Stimulated activated CD4-positive, alpha-beta T cell treated with anti-CD3 and anti-CD28 coated beads, Interleukin-4, amount 100 ng/mL, for 4 hours (primary cell): Measurements from ENCODE around the gene ANKRD11.
A peak's percentile ranks its signal among the peaks of the same experiment; 100 is the strongest.

Experiments
- DNase-seq, 2 experiments: peaks; one replicate each; pipeline ENCODE4 v3.0.0-alpha.2; 2020

Gene ANKRD11

DNA sequence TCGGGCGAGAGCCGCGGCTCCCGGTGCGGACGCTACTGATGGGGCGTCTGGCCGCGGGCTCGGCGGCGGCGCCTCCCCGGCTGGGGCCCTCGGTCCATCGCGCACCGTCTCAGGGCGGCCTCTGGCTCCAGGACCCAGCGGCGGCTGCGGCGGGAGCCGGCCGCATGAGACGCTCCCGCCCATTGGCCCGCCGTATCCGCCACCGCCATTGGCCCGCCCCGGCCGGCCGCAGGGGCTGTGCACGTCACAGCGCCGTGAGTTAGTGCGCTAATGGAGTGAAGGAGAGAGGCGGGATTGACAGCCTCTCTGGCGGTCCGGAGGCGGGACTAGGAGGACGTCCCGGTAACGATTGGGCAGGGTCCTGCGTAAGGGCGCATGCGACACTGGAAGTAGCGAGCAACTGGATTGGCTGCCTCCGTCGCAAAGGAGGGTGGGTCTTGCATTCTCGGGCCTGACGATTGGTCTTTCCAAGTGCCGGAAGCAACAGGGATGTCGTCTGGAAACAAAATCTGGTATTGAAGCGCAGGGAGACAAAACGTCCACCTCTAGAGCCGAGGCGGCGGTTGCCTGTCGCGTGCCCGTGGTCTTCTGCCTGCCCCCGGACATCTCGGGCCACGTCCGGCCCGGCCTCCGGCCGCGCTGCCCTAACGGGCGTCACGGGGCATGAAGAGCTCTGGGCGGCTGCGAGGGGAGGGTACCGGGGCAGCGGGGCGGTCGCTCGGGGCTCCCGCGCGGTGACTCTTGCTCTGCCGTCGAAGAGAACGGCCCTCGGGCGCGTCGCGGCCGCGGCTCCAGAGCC lies at the start of gene ANKRD11:
Gene ANKRD11, minus strand, starts transcription at position 123 of the 799 bp plus-strand sequence. CDS start 173,542 bp downstream, outside the sequence.
- DNase-seq = peak; percentile 92 to 100

GRCh38 chr16:89538286-89538685 lies 47.9 kb upstream of the ANKRD11 start:
- DNase-seq = no peak

DNA sequence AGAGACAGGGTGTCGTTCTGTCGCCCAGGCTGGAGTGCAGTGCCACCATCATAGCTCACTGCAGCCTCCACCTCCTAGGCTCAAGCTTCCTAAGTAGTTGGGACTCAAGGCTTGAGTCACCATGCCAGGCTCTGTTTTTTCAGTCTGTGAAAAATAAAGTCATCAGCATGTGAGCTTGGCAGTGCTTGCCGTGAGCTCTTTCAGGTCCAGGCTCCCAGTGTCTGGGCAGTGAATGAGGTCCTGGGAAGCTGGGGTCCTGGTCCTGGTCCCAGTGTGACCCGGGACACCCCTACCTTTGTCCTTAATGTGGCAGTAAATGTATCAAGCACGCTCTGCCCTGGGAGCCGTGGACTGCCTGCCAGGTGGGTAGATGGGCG lies 47.2 kb upstream of the ANKRD11 start:
- DNase-seq = no peak

- no peak for DNase-seq
These were observed 46.7 kb upstream of the ANKRD11 start for GRCh38 chr16:89536886-89537548.

DNA sequence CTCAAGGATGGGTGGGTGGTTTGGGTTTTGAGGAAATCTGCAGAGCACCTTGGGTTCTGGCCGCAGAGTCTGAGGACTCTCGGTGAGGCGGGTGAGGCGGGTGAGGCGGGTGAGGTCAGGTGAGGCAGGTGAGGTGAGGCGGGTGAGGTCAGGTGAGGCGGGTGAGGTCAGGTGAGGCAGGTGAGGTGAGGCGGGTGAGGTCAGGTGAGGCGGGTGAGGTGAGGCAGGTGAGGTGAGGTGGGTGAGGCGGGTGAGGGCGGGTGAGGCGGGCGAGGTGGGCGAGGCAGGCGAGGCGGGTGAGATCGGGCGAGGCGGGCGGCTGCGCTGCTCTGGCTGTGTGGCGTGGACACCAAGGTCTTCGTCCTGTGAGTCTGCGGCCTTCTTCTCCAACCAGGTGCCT lies 46.0 kb upstream of the ANKRD11 start:
- DNase-seq = no peak

- peak in 1 of 2 experiments; percentile 11 for DNase-seq
These were observed 43.9 kb upstream of the ANKRD11 start for GRCh38 chr16:89534252-89534756.

DNA sequence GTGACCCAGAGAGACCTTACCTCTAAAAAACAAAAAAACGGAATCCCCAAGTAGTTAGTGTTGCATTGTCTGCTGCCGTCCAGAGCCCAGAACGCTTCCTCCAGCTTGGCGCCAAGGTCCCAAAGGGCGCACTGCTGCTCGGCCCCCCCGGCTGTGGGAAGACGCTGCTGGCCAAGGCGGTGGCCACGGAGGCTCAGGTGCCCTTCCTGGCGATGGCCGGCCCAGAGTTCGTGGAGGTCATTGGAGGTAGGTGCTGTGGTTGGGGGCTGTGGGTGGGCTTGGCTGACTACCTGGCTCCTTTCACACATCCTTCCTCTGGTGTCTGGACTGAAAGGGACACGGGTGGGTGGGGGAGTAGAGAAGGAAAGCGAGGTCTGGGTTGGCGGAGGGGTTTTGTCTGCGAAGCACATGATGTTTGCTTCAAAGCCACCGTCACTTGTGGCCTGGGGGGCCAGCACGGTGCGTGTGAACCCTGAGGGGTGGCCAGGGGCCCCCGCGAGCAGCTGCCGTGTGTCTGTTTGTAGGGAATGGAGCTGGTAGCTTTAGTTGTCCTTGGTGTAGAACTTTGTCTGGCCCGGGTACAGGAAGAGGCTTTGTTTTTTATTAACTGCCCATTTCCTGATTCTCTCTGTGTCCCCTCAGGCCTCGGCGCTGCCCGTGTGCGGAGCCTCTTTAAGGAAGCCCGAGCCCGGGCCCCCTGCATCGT lies 41.6 kb upstream of the ANKRD11 start:
- no peak for DNase-seq

GRCh38 chr16:89530401-89531381 lies 40.3 kb upstream of the ANKRD11 start:
- no peak for DNase-seq

GRCh38 chr16:89529097-89529496 lies 38.7 kb upstream of the ANKRD11 start:
- no peak for DNase-seq

GRCh38 chr16:89525146-89525913 lies 35.0 kb upstream of the ANKRD11 start:
- DNase-seq = no peak

DNA sequence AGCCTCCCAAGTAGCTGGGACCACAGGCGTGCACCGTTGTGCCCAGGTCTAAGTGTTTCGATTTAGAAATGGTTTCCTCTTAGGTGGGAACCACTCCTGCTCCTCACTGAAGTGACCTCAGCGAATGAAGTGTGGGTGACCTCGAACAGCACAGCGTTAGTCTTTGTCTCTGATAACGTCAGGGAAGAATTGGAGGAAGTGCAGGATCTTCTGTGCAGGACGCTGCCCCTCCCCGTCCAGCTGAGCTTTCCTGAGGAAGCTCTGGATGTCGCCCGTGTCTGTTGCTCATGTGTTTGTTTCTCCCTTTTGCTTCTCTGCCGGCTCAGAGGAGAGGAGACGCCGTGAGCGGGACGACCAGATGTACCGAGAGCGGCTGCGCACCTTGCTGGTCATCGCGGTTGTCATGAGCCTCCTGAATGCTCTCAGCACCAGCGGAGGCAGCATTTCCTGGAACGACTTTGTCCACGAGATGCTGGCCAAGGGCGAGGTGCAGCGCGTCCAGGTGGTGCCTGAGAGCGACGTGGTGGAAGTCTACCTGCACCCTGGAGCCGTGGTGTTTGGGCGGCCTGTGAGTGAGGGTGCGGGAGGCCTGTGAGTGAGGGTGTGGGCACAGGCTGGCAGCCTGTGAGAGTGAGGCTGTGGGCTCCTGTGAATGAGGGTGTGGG lies 33.5 kb upstream of the ANKRD11 start:
- DNase-seq = no peak

DNA sequence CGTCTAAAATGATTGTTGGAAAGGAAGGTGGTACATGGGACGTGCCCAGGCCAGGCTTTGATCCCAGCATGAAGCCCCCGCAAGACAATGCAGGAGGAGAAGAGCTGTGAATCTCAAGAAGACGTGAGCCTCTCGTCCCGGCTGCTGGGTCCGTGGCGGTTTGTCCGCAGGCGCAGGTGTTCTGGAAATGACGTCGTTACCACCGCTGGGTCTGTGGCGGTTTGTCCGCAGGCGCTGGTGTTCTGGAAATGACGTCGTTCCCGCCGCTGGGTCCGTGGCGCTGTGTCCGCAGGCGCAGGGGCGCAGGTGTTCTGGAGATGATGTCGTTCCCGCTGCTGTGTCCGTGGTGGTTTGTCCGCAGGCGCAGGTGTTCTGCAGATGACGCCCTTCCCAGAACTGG lies 31.9 kb upstream of the ANKRD11 start:
- DNase-seq = no peak

DNA sequence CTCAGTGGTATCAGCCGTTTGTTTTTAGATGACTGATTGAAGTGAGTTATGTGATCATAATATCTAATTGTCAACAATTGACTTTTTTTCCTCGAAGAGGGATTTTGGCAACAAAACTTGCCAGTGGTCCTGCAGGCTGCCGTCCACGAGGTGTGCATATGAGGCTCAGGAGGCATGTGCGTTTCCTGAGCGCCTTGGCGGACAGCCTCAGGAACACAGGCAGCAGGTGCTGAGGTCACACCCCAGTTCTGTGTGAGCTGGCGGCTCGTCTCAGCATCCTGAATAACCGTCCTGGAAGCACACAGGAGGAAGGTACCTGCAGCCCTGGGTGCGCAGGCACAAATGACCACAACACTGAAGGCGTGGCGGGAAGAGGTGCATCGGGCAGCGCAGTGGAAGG lies 29.5 kb upstream of the ANKRD11 start:
- no peak for DNase-seq

GRCh38 chr16:89517128-89517527 lies 26.8 kb upstream of the ANKRD11 start:
- no peak for DNase-seq

- DNase-seq = no peak
These were observed 22.1 kb upstream of the ANKRD11 start for GRCh38 chr16:89512453-89512852.

DNA sequence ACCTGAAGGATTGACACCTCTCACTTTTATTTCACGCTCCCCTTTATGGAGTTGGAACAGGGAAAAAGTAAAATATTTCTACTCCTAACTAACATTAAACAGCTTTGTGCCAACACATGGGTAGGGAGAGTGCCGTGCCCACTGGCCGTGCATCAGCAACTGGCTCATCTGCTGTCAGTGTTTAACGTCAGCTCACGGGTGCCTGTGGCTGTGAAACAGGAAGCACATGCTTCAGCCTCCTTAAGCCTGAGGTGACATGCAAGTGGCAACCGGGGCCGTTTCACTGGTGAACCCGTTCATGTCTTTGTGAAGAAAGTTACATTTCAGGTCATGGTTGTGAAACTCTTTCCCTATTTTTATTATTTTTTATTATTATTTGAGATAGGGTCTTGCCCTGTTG lies 21.0 kb upstream of the ANKRD11 start:
- DNase-seq = no peak

- DNase-seq = no peak
These were observed 20.2 kb upstream of the ANKRD11 start for GRCh38 chr16:89510526-89510925.

DNA sequence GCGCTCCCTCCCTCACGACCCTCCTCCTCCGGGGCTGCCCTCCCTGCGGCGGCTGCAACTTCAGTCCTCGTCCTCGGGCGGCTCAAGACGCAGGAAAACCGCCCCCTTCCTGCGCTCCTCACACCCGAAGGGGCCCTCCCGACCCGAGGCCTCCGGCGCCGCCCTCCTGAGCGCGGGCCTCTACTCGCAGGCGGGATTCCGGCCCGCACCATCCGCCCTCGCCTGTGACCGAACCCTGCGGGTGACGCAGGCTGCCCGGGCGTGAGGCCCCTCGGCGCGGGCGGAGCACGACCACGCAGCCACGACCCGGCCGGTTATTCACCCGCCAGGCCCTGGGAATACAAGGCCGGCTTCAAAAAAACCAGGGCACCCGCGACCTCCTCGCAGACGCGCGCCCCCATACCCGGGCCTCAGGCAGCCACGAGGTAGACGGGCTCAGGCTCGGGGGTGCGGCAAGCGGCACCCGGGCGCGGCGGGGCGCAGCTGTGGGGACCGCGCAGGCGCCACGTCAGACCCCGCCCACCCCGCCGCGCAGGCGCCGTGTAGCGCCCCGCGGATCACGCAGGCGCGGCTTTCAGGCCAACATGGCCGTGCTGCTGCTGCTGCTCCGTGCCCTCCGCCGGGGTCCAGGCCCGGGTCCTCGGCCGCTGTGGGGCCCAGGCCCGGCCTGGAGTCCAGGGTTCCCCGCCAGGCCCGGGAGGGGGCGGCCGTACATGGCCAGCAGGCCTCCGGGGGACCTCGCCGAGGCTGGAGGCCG lies 17.7 kb upstream of the ANKRD11 start, which contains the start of gene SPG7:
Gene SPG7, plus strand, starts transcription at position 570 of the 757 bp plus-strand sequence. Its CDS starts 15 bp downstream, at position 585.
- peak; percentile 87 to 91 for DNase-seq

- no peak for DNase-seq
These were observed 17.0 kb upstream of the ANKRD11 start for GRCh38 chr16:89507214-89507833.

- no peak for DNase-seq
These were observed 16.4 kb upstream of the ANKRD11 start for GRCh38 chr16:89506791-89507191.
